Neural progenitor cell (in vitro differentiated cells): ENCODE data around the gene CLTCL1.

Source experiments
- EZH2phosphoT487 ChIP-seq: fragments of 200-600 bp; sonication (generic); IDR thresholded peaks from 2 replicates; pipeline ENCODE4 v1.6.1; 2017; ENCODE audit warnings: antibody characterized with exemption
- TF ChIP-seq, protein P1 (sequence below): fragments of 200-600 bp; sonication (generic); IDR thresholded peaks from 2 replicates; pipeline ENCODE4 v1.5.1; 2017; ENCODE audit warnings: antibody characterized with exemption, mild to moderate bottlenecking

DNA sequence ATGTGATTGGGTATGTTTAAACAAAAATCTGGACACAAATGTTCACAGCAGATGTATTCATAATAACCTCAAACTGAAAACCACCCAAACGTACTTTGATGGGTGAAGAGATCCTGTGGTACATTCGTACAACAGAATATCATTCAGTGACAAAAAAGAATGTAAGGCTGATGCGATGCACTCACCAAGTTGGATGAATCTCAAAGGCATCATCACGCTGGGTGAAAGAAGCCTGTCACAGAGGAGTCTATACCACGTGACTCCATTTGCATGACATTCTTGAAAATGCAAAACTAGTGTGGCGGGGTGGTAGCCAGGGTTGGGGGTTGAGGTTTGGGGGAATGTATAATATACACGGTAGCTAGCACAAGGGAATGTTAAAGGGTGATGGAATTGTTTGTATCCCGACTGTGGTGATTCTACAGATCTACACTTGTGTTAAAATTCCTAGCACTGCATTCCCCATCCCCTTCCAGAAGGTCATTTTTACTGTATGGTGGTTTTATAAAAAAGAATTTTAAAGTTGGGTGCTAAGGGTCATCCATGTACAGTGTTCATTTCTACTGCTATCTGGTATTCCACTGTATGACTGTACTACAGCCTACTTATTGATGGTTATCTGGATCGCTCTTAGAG, 78.0 kb downstream of the CLTCL1 start:
- no peak for TF ChIP-seq EZH2phosphoT487
- TF ChIP-seq, protein P1, sequence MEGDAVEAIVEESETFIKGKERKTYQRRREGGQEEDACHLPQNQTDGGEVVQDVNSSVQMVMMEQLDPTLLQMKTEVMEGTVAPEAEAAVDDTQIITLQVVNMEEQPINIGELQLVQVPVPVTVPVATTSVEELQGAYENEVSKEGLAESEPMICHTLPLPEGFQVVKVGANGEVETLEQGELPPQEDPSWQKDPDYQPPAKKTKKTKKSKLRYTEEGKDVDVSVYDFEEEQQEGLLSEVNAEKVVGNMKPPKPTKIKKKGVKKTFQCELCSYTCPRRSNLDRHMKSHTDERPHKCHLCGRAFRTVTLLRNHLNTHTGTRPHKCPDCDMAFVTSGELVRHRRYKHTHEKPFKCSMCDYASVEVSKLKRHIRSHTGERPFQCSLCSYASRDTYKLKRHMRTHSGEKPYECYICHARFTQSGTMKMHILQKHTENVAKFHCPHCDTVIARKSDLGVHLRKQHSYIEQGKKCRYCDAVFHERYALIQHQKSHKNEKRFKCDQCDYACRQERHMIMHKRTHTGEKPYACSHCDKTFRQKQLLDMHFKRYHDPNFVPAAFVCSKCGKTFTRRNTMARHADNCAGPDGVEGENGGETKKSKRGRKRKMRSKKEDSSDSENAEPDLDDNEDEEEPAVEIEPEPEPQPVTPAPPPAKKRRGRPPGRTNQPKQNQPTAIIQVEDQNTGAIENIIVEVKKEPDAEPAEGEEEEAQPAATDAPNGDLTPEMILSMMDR: no peak
